Loucy (cell line): ENCODE measurements around the gene SMAD7.

Source experiments
- EZH2phosphoT487 ChIP-seq: fragments of 200-600 bp; IDR thresholded peaks from 2 replicates; pipeline ENCODE4 v1.6.1; 2018; ENCODE audit warnings: antibody characterized with exemption, mild to moderate bottlenecking, moderate library complexity, borderline replicate concordance
- TF ChIP-seq, protein P1 (sequence below): fragments of 200-600 bp; sonication (generic); conservative IDR thresholded peaks from 2 replicates; pipeline ENCODE4 v1.5.1; 2014; ENCODE audit warnings: mild to moderate bottlenecking, antibody characterized with exemption, low read length

DNA sequence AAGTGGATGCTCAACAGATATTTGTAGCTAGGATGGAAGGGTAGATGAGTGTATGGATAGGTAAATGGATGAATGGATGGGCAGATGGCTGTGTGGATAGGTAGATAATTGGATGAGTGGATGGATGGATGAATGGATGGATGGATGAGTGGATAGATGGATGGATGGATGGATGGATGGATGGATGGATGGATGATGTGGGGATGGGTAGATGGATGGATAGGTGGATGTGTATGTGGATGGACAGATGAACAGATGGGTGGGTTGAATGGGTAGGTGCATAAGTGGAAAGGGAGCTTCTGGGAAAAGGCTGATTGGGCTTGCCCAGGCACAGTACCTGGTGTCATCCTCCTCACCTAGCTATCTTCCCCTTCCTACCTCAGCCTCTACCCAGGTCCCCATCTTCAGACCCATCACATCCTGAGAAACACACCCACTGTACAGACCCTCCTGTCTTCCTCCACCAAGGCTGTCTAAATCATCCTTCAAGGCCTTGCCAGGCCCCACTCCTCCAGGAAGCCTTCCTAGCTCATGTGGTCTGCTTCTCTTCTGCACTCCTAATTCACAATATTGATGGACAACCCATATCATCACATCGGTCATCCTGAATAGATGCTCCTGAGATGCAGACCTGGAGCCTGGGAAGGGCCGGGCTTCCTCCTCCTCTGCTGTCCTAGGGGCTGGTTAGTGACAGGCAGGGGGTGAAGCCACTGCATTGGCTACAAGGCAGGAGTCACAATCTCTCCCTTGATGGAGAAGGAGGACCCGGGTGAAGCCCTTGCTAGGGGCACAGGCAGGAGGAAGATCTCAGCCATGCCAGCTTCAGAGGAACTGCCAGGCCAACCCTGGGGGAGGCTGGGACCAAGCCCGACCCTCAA is 49.4 kb downstream of the SMAD7 start:
- TF ChIP-seq, protein P1, sequence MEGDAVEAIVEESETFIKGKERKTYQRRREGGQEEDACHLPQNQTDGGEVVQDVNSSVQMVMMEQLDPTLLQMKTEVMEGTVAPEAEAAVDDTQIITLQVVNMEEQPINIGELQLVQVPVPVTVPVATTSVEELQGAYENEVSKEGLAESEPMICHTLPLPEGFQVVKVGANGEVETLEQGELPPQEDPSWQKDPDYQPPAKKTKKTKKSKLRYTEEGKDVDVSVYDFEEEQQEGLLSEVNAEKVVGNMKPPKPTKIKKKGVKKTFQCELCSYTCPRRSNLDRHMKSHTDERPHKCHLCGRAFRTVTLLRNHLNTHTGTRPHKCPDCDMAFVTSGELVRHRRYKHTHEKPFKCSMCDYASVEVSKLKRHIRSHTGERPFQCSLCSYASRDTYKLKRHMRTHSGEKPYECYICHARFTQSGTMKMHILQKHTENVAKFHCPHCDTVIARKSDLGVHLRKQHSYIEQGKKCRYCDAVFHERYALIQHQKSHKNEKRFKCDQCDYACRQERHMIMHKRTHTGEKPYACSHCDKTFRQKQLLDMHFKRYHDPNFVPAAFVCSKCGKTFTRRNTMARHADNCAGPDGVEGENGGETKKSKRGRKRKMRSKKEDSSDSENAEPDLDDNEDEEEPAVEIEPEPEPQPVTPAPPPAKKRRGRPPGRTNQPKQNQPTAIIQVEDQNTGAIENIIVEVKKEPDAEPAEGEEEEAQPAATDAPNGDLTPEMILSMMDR, result no peak
- TF ChIP-seq EZH2phosphoT487, result no peak
